Fibroblast of pulmonary artery (primary cell): ENCODE data around the gene PPP6C.

ENCODE experiments used
- DNase-seq: peaks from one replicate; pipeline ENCODE4 v3.0.0-alpha.2; 2010; ENCODE audit warnings: low read depth
- H3K4me3 ChIP-seq: replicated peaks from 2 replicates; pipeline ENCODE4 v1.5.1; 2011; ENCODE audit warnings: low read depth, mild to moderate bottlenecking, control low read depth, low read length, moderate library complexity
- TF ChIP-seq, protein P1 (sequence below): IDR thresholded peaks from 2 replicates; pipeline ENCODE4 v1.5.1; 2011; ENCODE audit warnings: mild to moderate bottlenecking, control low read depth, low read length, inconsistent platforms; ENCODE audit errors: missing control alignments

Gene PPP6C

DNA sequence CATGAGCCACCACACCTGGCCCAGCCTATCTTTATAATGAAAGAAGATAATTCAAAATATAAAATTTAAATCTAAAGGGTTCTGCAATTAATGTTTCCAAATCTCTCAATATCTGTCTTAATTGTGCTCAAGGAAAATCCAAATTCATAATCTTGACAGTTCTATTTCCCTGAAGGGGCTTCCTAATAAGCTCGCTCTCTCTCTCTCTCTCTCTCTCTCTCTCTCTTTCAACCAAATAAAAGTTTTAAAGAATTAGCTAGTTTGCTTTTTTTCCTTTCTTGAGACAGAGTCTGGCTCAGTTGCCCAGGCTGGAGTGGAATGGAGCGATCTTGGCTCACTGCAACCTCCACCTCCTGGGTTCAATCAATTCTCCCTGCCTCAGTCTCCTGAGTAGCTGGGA is 33.1 kb downstream of the PPP6C start:
- TF ChIP-seq, protein P1, sequence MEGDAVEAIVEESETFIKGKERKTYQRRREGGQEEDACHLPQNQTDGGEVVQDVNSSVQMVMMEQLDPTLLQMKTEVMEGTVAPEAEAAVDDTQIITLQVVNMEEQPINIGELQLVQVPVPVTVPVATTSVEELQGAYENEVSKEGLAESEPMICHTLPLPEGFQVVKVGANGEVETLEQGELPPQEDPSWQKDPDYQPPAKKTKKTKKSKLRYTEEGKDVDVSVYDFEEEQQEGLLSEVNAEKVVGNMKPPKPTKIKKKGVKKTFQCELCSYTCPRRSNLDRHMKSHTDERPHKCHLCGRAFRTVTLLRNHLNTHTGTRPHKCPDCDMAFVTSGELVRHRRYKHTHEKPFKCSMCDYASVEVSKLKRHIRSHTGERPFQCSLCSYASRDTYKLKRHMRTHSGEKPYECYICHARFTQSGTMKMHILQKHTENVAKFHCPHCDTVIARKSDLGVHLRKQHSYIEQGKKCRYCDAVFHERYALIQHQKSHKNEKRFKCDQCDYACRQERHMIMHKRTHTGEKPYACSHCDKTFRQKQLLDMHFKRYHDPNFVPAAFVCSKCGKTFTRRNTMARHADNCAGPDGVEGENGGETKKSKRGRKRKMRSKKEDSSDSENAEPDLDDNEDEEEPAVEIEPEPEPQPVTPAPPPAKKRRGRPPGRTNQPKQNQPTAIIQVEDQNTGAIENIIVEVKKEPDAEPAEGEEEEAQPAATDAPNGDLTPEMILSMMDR = no peak
- no peak overlapping the region for H3K4me3 ChIP-seq
- no peak for DNase-seq

DNA sequence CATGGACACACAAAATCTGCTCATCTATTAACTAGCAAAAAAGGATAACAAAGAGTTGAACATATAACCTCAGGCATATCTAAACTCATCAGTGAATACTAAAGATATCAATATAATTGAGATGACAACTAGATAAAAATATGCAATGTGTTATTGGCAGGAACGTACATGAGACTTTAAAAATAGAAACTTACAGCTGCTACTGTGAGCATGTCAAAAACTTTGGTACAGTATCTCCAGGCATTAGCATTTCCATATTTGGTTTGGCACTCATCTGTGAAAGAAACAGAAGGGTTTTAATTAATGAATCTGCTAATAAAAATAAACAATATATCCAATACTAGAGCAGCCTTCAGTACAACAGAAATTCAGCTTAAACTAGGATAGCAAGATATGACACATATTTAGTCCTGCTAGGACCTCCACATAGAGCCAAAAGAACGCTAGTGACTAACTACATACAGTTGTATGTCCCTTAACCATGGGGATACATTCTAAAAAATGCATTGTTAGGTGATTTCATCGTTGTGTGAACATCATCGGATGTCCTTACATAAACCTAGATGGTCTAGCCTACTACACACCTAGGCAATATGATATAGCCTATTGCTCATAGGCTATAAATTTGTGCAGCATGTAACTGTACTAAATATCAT is 35.8 kb downstream of the PPP6C start:
- TF ChIP-seq, protein P1 = no peak
- no peak overlapping the region for H3K4me3 ChIP-seq

DNA sequence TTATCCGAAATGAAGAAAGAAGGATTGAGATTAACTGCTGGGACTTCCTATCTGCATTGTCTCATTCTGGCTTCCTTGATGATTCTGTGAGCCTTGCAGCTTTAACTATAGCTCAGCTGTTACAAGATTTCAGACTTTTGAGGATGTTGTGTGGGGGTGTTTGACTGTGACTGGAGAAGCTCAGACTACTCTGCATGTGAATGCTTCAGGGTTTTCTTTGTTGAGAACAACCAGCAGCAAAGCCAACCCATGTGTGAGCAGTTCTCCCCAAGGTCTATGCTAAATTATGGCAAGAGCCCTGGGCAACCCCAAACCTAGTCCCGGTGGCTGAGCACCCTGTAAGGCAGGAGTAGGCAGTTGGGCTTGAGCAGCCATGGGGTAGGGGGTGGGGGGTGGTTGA is 37.9 kb downstream of the PPP6C start:
- no peak for DNase-seq
- no peak overlapping the region for H3K4me3 ChIP-seq
- TF ChIP-seq, protein P1 = no peak

More for the DNA sequence above, 35.8 kb downstream of the PPP6C start:
- no peak for DNase-seq

DNA sequence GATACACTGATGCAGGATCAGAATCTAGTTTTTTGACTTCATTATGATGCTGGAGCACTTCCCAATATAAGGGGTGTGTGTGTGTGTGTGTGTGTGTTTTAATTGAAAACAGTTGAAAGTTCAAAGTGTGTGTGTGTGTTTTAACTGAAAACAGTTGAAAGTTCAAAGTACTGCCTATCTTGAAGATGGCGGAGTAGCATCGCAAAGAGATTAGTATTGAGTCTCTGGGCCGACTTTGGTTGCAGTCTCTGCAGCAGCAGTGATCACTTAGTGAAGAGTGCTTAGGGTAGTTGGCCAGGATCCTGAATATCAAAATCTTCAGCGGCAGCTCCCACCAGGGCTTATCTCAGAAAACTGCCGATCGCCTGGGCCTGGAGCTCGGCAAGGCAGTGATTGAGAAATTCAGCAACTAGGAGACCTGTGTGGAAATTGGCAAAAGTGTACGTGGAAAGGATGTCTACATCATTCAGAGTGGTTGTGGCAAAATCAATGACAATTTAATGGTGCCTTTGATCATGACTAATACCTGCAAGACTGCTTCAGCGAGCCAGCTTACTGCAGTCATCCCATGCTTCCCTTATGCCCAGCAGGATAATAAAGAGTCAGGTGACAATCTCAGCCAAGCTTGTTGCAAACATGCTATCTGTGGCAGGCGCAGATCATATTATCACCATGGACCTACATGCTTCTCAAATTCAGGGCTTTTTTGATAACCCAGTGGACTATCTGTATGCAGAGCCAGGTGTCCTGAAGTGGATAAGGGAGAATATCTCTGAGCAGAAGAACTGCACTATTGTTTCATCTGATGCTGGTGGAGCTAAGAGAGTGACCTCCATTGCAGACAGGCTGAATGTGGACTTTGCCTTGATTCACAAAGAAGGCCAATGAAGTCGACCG is 39.0 kb downstream of the PPP6C start:
- DNase-seq = no peak
- H3K4me3 ChIP-seq = no peak overlapping the region
- TF ChIP-seq, protein P1 = no peak

DNA sequence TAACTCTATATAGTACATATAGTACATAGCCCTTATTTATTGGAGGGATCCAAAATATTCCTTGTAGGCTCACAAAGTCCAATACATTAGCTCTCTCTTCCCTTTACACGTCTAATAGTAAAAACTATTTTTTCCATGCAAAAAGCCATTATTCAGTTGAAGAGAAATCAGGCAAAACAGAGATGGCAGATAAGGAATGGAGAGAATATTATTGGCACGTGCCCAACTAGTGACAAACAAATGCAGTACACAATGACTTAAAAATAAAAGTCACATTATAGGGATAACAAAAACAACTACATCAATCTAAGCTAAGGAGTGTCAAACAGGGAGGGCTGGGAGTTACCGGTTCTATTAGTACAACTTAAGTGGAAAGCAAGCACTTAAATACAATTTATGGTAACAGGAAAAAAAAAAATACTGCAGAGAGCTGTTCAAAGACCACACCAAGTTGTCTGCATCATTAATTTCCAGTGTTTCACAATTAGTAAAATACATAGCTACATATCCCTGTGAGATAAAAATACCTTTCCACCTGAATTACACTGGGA is 42.1 kb downstream of the PPP6C start:
- TF ChIP-seq, protein P1 = no peak
- DNase-seq = no peak
- no peak overlapping the region for H3K4me3 ChIP-seq

DNA sequence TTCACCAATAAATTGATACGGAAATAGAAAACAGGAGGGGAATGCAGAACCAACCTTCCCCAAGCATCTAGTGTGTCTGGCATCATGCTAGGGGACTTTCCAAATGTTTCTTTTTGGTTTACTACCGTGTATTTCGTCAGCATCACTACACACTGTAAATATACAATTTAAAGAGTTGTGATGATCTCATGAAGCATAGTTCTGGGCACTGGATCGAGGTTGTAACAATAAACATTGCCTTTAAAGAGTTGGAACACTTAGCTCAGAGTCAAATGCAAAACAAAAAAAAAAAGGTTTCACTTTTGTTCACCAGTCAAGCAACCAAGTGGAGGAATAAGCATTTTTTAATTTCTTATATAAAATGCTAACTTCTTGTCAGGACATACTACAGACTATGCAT is 43.4 kb downstream of the PPP6C start:
- no peak overlapping the region for H3K4me3 ChIP-seq
- peak; percentile 44 for DNase-seq
- TF ChIP-seq, protein P1 = no peak
